GM12878 (cell line): ENCODE measurements around the gene COQ6. TPM values are rescaled to one million over a fixed set of nuclear protein-coding genes. Genes with fewer than 3 reads are reported as not detected.

Source experiments
- ATAC-seq: fragments of 200-7000 bp; cut with Tn5 transposase; 3 replicates; pipeline ENCODE4 v1.9.1; 2020; ENCODE audit warnings: mild to moderate bottlenecking, moderate library complexity
- BruUV-seq: library from RNA; stranded (reverse); fragments of 400-500 nt; replicated peaks from 2 replicates; lab custom pipeline; 2021; lab: Mats Ljungman, UMichigan
- CTCF ChIA-PET: fragments of 300-600 bp; sonication (Branson Sonifier 250); formaldehyde crosslinking; extraction: SDS; loops from one replicate; lab custom pipeline; 2021; ENCODE audit warnings: inconsistent platforms; lab: Yijun Ruan, JAX
- POLR2A ChIA-PET: fragments of 350-600 bp; formaldehyde crosslinking; extraction: SDS; loops from one replicate; lab custom pipeline; 2021; ENCODE audit warnings: inconsistent platforms; lab: Charles Lee
- RAD21 ChIA-PET: fragments of 300-600 bp; sonication (Branson Sonifier 250); formaldehyde crosslinking; loops from one replicate; lab custom pipeline; 2023; ENCODE audit warnings: antibody characterized with exemption; ENCODE audit not compliant: unreplicated experiment; lab: Charles Lee
- SMC1A ChIA-PET: fragments of 300-600 bp; sonication (Branson Sonifier 250); formaldehyde crosslinking; loops from one replicate; lab custom pipeline; 2023; ENCODE audit not compliant: unreplicated experiment, uncharacterized antibody; lab: Charles Lee
- DNase-seq: peaks from one replicate; pipeline ENCODE4 v3.0.0-alpha.2; 2011; ENCODE audit warnings: low read depth, low spot score
- FAIRE-seq: peaks from 3 replicates; lab custom pipeline; 2011; peaks lifted over from hg19 to GRCh38; lab: Jason Lieb, UNC
- H2AFZ ChIP-seq: 2 replicates; pipeline ENCODE4 v1.6.0; 2011; ENCODE audit warnings: low read depth, low read length, control low read depth; ENCODE audit not compliant: control insufficient read depth
- H3K27ac ChIP-seq: 2 replicates; pipeline ENCODE4 v1.5.1; 2011; ENCODE audit warnings: control low read depth; ENCODE audit not compliant: control insufficient read depth, insufficient read depth
- H3K27me3 ChIP-seq, 2 experiments: replicated peaks in 1 of 2; 2 replicates each; pipeline versions ENCODE4 v1.6.0 to v1.6.1; 2011; ENCODE audit warnings: low read length in 1 of 2; ENCODE audit not compliant: control insufficient read depth in 2 of 2, insufficient read depth in 2 of 2
- H3K36me3 ChIP-seq, 2 experiments: 2 replicates each; pipeline ENCODE4 v1.5.1; 2011; ENCODE audit warnings: low read length in 1 of 2; ENCODE audit not compliant: control insufficient read depth in 2 of 2, insufficient read depth in 2 of 2
- H3K4me1 ChIP-seq: 2 replicates; pipeline ENCODE4 v1.6.1; 2011; ENCODE audit warnings: mild to moderate bottlenecking, low read length, moderate library complexity, mixed read lengths; ENCODE audit not compliant: control insufficient read depth, insufficient read depth
- H3K4me2 ChIP-seq: 2 replicates; pipeline ENCODE4 v1.6.0; 2011; ENCODE audit warnings: control low read depth; ENCODE audit not compliant: control insufficient read depth, insufficient read depth
- H3K4me3 ChIP-seq: fragments of 200-600 bp; sonication (generic); 2 replicates; pipeline ENCODE4 v1.5.1; 2016
- H3K79me2 ChIP-seq: 2 replicates; pipeline ENCODE4 v1.6.0; 2011; ENCODE audit warnings: low read length; ENCODE audit not compliant: control insufficient read depth, insufficient read depth
- H3K9ac ChIP-seq: 2 replicates; pipeline ENCODE4 v1.8.0; 2011; ENCODE audit warnings: low read length, control low read depth, mixed read lengths; ENCODE audit not compliant: control insufficient read depth, insufficient read depth
- H3K9me3 ChIP-seq: replicated peaks from 3 replicates; pipeline ENCODE4 v1.5.1; 2011; ENCODE audit warnings: mild to moderate bottlenecking, low read length; ENCODE audit not compliant: control insufficient read depth, insufficient read depth
- H4K20me1 ChIP-seq: 2 replicates; pipeline ENCODE4 v1.6.0; 2011; ENCODE audit not compliant: control insufficient read depth, insufficient read depth
- CHD4 ChIP-seq: fragments of 200-600 bp; sonication (generic); IDR thresholded peaks from 2 replicates; pipeline ENCODE4 v1.6.1; 2016; ENCODE audit warnings: mild to moderate bottlenecking
- EZH2 ChIP-seq: IDR thresholded peaks from 2 replicates; pipeline ENCODE4 v1.6.1; 2012; ENCODE audit warnings: low read depth, mild to moderate bottlenecking, control low read depth, inconsistent platforms, low read length, borderline replicate concordance; ENCODE audit not compliant: control insufficient read depth
- HCFC1 ChIP-seq: fragments of 150-350 bp; IDR thresholded peaks from 2 replicates; pipeline ENCODE4 v1.6.1; 2014; ENCODE audit warnings: low read length
- NR2C1 ChIP-seq: fragments of 450-650 bp; IDR thresholded peaks from 2 replicates; pipeline ENCODE4 v1.6.1; 2017; ENCODE audit warnings: antibody characterized with exemption, mild to moderate bottlenecking, moderate library complexity
- RAD51 ChIP-seq: fragments of 450-650 bp; IDR thresholded peaks from 2 replicates; pipeline ENCODE4 v1.6.1; 2016; ENCODE audit warnings: moderate library complexity, mild to moderate bottlenecking, inconsistent platforms
- SP1 ChIP-seq: IDR thresholded peaks from one replicate; pipeline ENCODE4 v1.6.1; 2011; ENCODE audit warnings: low read depth, low read length
- SPI1 ChIP-seq: IDR thresholded peaks from 2 replicates; pipeline ENCODE4 v1.6.1; 2011; ENCODE audit warnings: low read depth, mild to moderate bottlenecking, low read length, moderate library complexity, borderline replicate concordance; ENCODE audit not compliant: insufficient read depth
- ZNF274 ChIP-seq: IDR thresholded peaks from one replicate; pipeline ENCODE4 v1.8.0; 2011; ENCODE audit not compliant: insufficient read length, insufficient read depth
- WGBS: methylation state at CpG from one replicate; pipeline ENCODE4 v1.1.6; 2016; ENCODE audit warnings: low lambda C conversion rate; ENCODE audit not compliant: insufficient replicate concordance, insufficient coverage; ENCODE audit errors: missing lambda C conversion rate; 5-methylcytosine and 5-hydroxymethylcytosine counted together
- in situ Hi-C: fragments of 300-500 bp; cut with MboI; formaldehyde crosslinking; loops from 9 replicates; pipeline ENCODE4 v1.14.3; 2018; ENCODE audit warnings: mixed read lengths
- intact Hi-C: fragments of 100-400 bp; cut with micrococcal nuclease; formaldehyde crosslinking; loops from one replicate; pipeline ENCODE4 v1.14.2; 2022; ENCODE audit not compliant: unreplicated experiment
- polyA plus RNA-seq, 11 experiments: library from polyadenylated mRNA; depleted of rRNA in 4 of 11; unstranded in 6 of 11; stranded (reverse) in 5 of 11; fragments of >200 nt; fragmentation: Nextera tagmentation in 4 of 11; fragmentation: Illumina TruSeq in 1 of 11; extraction: Ambion mirVana in 4 of 11; extraction: Trizol in 1 of 11; gene quantifications; 1 replicate in 1 of 11; 2 replicates in 10 of 11; pipeline versions ENCODE4 v1.2.1 to v1.2.3, GENCODE V29; 2011 to 2016; ENCODE audit warnings: inconsistent platforms in 2 of 11, missing spikeins in 2 of 11, low read depth in 1 of 11
- total RNA-seq, 4 experiments: library from RNA; depleted of rRNA in 3 of 4; stranded (reverse); fragments of >200 nt in 3 of 4; fragmentation: Illumina TruSeq in 1 of 4; extraction: Trizol in 1 of 4; gene quantifications; 2 replicates each; pipeline versions ENCODE4 v1.2.1 to v1.2.3, GENCODE V29; 2013 to 2021
- TF ChIP-seq, protein P1 (sequence below): IDR thresholded peaks from 2 replicates; pipeline ENCODE4 v1.6.1; 2012; ENCODE audit warnings: low read depth, low read length, improper control_type of control experiment
- TF ChIP-seq, protein P2 (sequence below): fragments of 450-650 bp; IDR thresholded peaks from 2 replicates; pipeline ENCODE4 v1.6.1; 2016; ENCODE audit warnings: mild to moderate bottlenecking
- TF ChIP-seq, protein P3 (sequence below): fragments of 450-650 bp; IDR thresholded peaks from 2 replicates; pipeline ENCODE4 v1.6.1; 2016; ENCODE audit warnings: mild to moderate bottlenecking, moderate library complexity, borderline replicate concordance
- TF ChIP-seq, protein P4 (sequence below): fragments of 450-650 bp; IDR thresholded peaks from 2 replicates; pipeline ENCODE4 v1.6.1; 2017; ENCODE audit warnings: mild to moderate bottlenecking, moderate library complexity

Gene COQ6
- total and polyA plus RNA-seq, 10 of the 15 experiments (the other 5 are each of a cell fraction or from before 2014, with no cell fraction given) = 5.4 to 45.5 (median 19.1) TPM

DNA sequence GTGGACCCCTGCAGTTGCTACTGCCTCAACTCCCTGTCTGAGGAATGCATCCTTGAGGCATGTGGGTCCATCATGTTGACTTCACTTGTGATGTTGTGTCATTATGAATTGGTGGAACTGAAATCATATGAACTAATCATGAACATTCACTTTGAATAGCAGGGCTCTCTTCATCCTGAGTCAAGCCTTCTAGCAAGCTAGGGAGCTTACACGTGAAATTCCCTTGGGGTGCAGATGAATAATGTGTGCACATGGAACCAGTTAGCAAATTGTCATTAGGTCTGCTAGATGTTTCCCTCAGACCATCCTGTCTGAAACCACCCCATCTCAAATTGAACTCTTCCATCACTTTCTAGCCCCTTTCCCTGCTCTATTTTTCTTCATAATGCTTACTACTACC, 3.6 kb downstream of the COQ6 start:
- Histone ChIP-seq H3K36me3 (peaks cover 2 to 14% of the 10 kb centered on the region in 2 experiments; a peak in 3 of 4 replicates), H3K4me2 (no peak overlapping the region), H3K79me2 (peaks cover 4% of the 10 kb centered on the region), H3K9ac (no peak overlapping the region), H2AFZ (no peak overlapping the region), H3K4me3 (no peak overlapping the region), H3K4me1 (0 out of 2 replicates have a peak, but pooled peaks cover 4% of the 10 kb centered on the region), H3K27me3 (no peaks in the 10 kb centered on the region), H4K20me1 (no peaks in the 10 kb centered on the region), H3K9me3 (no peaks in the 10 kb centered on the region), H3K27ac (no peak overlapping the region)
- WGBS = 0% methylated on average over 1 of the region's 1 CpG
- POLR2A ChIA-PET = interaction anchor here (0.6 kb wide), 1 partner anchor 13 kb away, joined by 3 read pairs; no protein-coding TSS in a partner anchor
- CTCF ChIA-PET = interaction anchor here (1.0 kb wide), 1 partner anchor 59 kb away, joined by 3 read pairs; no protein-coding TSS in a partner anchor
- RAD21 ChIA-PET = interaction anchor here (0.5 kb wide), 1 partner anchor 375 kb away, joined by 3 read pairs; no protein-coding TSS in a partner anchor
- FAIRE-seq = no peak
- no peak for DNase-seq
- ATAC-seq = no peak
- intact Hi-C loops = no loop called here
- SMC1A ChIA-PET = interaction anchor here (1.3 kb wide), 1 partner anchor 10 kb away, joined by 3 read pairs; no protein-coding TSS in a partner anchor
- in situ Hi-C loops = no loop called here
- BruUV-seq = no TSS peak
- TF ChIP-seq, protein P1, sequence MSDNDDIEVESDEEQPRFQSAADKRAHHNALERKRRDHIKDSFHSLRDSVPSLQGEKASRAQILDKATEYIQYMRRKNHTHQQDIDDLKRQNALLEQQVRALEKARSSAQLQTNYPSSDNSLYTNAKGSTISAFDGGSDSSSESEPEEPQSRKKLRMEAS = no peak
- TF ChIP-seq HCFC1 (no peak), NR2C1 (no peak), CHD4 (no peak), EZH2 (no peak), RAD51 (no peak), SPI1 (no peak), ZNF274 (no peak), SP1 (no peak)
- TF ChIP-seq, protein P2, sequence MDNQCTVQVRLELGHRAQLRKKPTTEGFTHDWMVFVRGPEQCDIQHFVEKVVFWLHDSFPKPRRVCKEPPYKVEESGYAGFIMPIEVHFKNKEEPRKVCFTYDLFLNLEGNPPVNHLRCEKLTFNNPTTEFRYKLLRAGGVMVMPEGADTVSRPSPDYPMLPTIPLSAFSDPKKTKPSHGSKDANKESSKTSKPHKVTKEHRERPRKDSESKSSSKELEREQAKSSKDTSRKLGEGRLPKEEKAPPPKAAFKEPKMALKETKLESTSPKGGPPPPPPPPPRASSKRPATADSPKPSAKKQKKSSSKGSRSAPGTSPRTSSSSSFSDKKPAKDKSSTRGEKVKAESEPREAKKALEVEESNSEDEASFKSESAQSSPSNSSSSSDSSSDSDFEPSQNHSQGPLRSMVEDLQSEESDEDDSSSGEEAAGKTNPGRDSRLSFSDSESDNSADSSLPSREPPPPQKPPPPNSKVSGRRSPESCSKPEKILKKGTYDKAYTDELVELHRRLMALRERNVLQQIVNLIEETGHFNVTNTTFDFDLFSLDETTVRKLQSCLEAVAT = no peak
- TF ChIP-seq, protein P3, sequence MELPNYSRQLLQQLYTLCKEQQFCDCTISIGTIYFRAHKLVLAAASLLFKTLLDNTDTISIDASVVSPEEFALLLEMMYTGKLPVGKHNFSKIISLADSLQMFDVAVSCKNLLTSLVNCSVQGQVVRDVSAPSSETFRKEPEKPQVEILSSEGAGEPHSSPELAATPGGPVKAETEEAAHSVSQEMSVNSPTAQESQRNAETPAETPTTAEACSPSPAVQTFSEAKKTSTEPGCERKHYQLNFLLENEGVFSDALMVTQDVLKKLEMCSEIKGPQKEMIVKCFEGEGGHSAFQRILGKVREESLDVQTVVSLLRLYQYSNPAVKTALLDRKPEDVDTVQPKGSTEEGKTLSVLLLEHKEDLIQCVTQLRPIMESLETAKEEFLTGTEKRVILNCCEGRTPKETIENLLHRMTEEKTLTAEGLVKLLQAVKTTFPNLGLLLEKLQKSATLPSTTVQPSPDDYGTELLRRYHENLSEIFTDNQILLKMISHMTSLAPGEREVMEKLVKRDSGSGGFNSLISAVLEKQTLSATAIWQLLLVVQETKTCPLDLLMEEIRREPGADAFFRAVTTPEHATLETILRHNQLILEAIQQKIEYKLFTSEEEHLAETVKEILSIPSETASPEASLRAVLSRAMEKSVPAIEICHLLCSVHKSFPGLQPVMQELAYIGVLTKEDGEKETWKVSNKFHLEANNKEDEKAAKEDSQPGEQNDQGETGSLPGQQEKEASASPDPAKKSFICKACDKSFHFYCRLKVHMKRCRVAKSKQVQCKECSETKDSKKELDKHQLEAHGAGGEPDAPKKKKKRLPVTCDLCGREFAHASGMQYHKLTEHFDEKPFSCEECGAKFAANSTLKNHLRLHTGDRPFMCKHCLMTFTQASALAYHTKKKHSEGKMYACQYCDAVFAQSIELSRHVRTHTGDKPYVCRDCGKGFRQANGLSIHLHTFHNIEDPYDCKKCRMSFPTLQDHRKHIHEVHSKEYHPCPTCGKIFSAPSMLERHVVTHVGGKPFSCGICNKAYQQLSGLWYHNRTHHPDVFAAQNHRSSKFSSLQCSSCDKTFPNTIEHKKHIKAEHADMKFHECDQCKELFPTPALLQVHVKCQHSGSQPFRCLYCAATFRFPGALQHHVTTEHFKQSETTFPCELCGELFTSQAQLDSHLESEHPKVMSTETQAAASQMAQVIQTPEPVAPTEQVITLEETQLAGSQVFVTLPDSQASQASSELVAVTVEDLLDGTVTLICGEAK = no peak
- TF ChIP-seq, protein P4, sequence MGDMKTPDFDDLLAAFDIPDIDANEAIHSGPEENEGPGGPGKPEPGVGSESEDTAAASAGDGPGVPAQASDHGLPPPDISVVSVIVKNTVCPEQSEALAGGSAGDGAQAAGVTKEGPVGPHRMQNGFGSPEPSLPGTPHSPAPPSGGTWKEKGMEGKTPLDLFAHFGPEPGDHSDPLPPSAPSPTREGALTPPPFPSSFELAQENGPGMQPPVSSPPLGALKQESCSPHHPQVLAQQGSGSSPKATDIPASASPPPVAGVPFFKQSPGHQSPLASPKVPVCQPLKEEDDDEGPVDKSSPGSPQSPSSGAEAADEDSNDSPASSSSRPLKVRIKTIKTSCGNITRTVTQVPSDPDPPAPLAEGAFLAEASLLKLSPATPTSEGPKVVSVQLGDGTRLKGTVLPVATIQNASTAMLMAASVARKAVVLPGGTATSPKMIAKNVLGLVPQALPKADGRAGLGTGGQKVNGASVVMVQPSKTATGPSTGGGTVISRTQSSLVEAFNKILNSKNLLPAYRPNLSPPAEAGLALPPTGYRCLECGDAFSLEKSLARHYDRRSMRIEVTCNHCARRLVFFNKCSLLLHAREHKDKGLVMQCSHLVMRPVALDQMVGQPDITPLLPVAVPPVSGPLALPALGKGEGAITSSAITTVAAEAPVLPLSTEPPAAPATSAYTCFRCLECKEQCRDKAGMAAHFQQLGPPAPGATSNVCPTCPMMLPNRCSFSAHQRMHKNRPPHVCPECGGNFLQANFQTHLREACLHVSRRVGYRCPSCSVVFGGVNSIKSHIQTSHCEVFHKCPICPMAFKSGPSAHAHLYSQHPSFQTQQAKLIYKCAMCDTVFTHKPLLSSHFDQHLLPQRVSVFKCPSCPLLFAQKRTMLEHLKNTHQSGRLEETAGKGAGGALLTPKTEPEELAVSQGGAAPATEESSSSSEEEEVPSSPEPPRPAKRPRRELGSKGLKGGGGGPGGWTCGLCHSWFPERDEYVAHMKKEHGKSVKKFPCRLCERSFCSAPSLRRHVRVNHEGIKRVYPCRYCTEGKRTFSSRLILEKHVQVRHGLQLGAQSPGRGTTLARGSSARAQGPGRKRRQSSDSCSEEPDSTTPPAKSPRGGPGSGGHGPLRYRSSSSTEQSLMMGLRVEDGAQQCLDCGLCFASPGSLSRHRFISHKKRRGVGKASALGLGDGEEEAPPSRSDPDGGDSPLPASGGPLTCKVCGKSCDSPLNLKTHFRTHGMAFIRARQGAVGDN = no peak
